B cell (primary cell): ENCODE measurements around the gene PRM1.

ENCODE experiments used
- EZH2 ChIP-seq: IDR thresholded peaks from 2 replicates; pipeline ENCODE4 v1.6.1; 2012; ENCODE audit warnings: borderline replicate concordance, low read depth, mild to moderate bottlenecking, moderate library complexity, low read length; ENCODE audit not compliant: insufficient read depth, poor library complexity, severe bottlenecking
- TF ChIP-seq, protein P1 (sequence below): fragments of 200-600 bp; IDR thresholded peaks from one replicate; pipeline ENCODE4 v1.8.0; 2022; ENCODE audit warnings: antibody characterized with exemption, mild to moderate bottlenecking

DNA sequence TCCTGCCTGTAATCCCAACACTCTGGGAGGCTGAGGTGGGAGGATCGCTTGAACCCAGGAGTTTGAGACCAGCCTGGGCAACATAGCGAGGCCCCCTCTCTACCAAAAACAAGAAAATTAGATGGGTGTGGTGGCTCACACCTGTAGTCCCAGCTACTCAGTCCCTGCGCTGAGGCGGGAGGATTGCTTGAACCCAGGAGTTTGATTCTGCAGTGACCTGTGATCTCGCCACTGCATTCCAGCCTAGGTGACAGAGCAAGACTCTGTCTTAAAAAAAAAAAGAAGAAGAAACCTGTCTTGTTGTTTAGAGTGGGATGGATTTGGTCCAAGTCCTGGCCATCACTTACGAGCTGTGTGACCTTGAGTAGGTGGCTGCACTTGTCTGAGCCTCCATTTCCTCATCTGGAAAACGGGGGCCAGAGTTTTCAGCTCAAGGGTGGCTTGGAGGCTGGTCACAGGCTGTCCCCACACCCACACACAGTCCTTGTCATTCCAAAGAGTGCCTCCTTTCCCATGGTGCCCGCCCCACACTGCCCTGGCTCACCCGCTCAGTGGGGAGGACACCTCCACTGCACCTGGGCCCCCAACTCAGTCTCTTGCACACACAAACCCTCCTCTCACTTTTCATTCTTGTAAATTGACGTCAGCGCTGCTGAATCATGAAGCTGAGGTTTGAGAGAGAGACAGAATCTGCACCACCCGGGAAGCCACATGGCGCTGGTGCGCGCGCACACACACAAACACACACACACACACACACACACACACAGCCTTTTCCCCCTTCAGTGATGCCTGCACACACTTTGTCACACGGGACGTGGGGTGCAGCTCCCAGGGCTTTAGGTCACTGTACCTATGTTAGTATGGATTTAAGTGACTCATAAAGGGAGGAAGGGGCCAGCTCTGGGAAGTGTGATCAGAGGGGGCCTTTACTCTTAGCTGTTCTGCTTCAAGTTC is 29.3 kb downstream of the PRM1 start:
- TF ChIP-seq, protein P1, sequence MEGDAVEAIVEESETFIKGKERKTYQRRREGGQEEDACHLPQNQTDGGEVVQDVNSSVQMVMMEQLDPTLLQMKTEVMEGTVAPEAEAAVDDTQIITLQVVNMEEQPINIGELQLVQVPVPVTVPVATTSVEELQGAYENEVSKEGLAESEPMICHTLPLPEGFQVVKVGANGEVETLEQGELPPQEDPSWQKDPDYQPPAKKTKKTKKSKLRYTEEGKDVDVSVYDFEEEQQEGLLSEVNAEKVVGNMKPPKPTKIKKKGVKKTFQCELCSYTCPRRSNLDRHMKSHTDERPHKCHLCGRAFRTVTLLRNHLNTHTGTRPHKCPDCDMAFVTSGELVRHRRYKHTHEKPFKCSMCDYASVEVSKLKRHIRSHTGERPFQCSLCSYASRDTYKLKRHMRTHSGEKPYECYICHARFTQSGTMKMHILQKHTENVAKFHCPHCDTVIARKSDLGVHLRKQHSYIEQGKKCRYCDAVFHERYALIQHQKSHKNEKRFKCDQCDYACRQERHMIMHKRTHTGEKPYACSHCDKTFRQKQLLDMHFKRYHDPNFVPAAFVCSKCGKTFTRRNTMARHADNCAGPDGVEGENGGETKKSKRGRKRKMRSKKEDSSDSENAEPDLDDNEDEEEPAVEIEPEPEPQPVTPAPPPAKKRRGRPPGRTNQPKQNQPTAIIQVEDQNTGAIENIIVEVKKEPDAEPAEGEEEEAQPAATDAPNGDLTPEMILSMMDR = no peak
- TF ChIP-seq EZH2 = no peak
